ENCODE results near the gene USP7. TPM values are rescaled to one million over a fixed set of nuclear protein-coding genes. Genes with fewer than 3 reads are reported as not detected.

Gene USP7
- polyA plus RNA-seq, 1 of the 3 experiments (the other 2 are of a cell fraction), result 8.6 TPM

- Histone ChIP-seq H3K4me2 (peak overlapping the region; percentile 69), H3K4me1 (ENCODE audit: control insufficient read depth in 1 of 2, insufficient read depth in 2 of 2, low read depth in 1 of 2, low read length in 1 of 2) (peaks cover 48 to 67% of the 10 kb centered on the region in 2 experiments), H2AFZ (ENCODE audit: low read depth) (no peak overlapping the region), H3K27me3 (ENCODE audit: insufficient read depth) (no peaks in the 10 kb centered on the region), H3K36me3 (replicated peaks in 1 of 2; ENCODE audit: control insufficient read depth in 1 of 2, insufficient read depth in 2 of 2, low read length in 1 of 2) (no peaks in the 10 kb centered on the region), H3K4me3 (ENCODE audit: low read depth in 2 of 2, low read length in 1 of 2) (no peak overlapping the region), H3K27ac (ENCODE audit: low read depth in 2 of 2, low read length in 1 of 2) (peak overlapping the region; percentile 24 to 48), H4K20me1 (ENCODE audit: insufficient read depth) (peaks cover 89% of the 10 kb centered on the region), H3K9ac (no peak overlapping the region), H3K9me2 (no peaks in the 10 kb centered on the region), H3K9me3 (no peaks in the 10 kb centered on the region), H3K79me2 (ENCODE audit: insufficient read depth) (peaks cover 90% of the 10 kb centered on the region), H3F3A (replicated peaks; ENCODE audit: insufficient read depth) (peaks cover 15% of the 10 kb centered on the region)
- DNase-seq, result peak; percentile 62
- TF ChIP-seq ELF1 (IDR thresholded peaks at IDR 0.05) (no peak), MAX (IDR thresholded peaks at IDR 0.05; ENCODE audit: low read depth) (no peak), FOXJ3 (CRISPR knock-in tag; IDR thresholded peaks at IDR 0.05) (no peak), JUND (IDR thresholded peaks at IDR 0.05) (no peak), EP300 (IDR thresholded peaks at IDR 0.05; ENCODE audit: borderline replicate concordance in 1 of 2, low read depth in 1 of 2, low read length in 1 of 2) (no peak), POLR2AphosphoS5 (IDR thresholded peaks at IDR 0.05; ENCODE audit: low read depth, low read length) (no peak), MEF2A (IDR thresholded peaks at IDR 0.05; ENCODE audit: borderline replicate concordance, low read depth) (no peak)
- CTCF ChIA-PET, result interaction anchor here (1.1 to 2.5 kb wide), 3 partner anchors 22 to 85 kb away, joined by 3 to 7 read pairs (median 4); no protein-coding TSS in a partner anchor
- WGBS (ENCODE audit: low lambda C conversion rate), result 76% methylated on average over 10 of the region's 14 CpGs
- POLR2A ChIA-PET, result no interaction called here
Measured at GRCh38 chr16:8958344-8959167, 5.2 kb downstream of the USP7 start.

GRCh38 chr16:8957509-8958157 lies 6.1 kb downstream of the USP7 start:
- Histone ChIP-seq H3K9me3 (no peaks in the 10 kb centered on the region), H4K20me1 (ENCODE audit: insufficient read depth) (peaks cover 95% of the 10 kb centered on the region), H3F3A (replicated peaks; ENCODE audit: insufficient read depth) (peaks cover 15% of the 10 kb centered on the region), H3K9me2 (no peaks in the 10 kb centered on the region), H3K27me3 (ENCODE audit: insufficient read depth) (no peaks in the 10 kb centered on the region), H3K79me2 (ENCODE audit: insufficient read depth) (peaks cover 93% of the 10 kb centered on the region), H3K36me3 (replicated peaks in 1 of 2; ENCODE audit: control insufficient read depth in 1 of 2, insufficient read depth in 2 of 2, low read length in 1 of 2) (no peaks in the 10 kb centered on the region), H3K27ac (ENCODE audit: low read depth in 2 of 2, low read length in 1 of 2) (peak overlapping the region; percentile 24 to 48; a peak in 2 of 4 replicates), H2AFZ (ENCODE audit: low read depth) (no peak overlapping the region), H3K4me1 (ENCODE audit: control insufficient read depth in 1 of 2, insufficient read depth in 2 of 2, low read depth in 1 of 2, low read length in 1 of 2) (peaks cover 48 to 67% of the 10 kb centered on the region in 2 experiments), H3K4me3 (ENCODE audit: low read depth in 2 of 2, low read length in 1 of 2) (no peak overlapping the region), H3K9ac (no peak overlapping the region), H3K4me2 (peak overlapping the region; percentile 69)
- 92% methylated on average over 9 of the region's 9 CpGs for WGBS (ENCODE audit: low lambda C conversion rate)
- TF ChIP-seq TEAD4 (IDR thresholded peaks at IDR 0.05; ENCODE audit: borderline replicate concordance, insufficient read depth), result no peak
- no peak for TF ChIP-seq USF1 (IDR thresholded peaks at IDR 0.05; ENCODE audit: borderline replicate concordance, low read depth)
- DNase-seq, result no peak
- ChIA-PET CTCF (interaction anchor here (1.5 to 2.5 kb wide), 2 partner anchors 9 to 21 kb away, joined by 3 to 7 read pairs; no protein-coding TSS in a partner anchor), POLR2A (no interaction called here)
